KBM-7 (cell line): ENCODE data around the gene C1QTNF1.

Experiments used
- DNase-seq: peaks from one replicate; pipeline ENCODE4 v3.0.0-alpha.2; 2015
- in situ Hi-C: fragments of 300-500 bp; cut with MboI; formaldehyde crosslinking; loops from 2 replicates; pipeline ENCODE4 v1.14.3; 2020; ENCODE audit warnings: low sequenced_read_pairs, low pct_unique_long_range_greater_than_20kb, mixed read lengths

Gene C1QTNF1

GRCh38 chr17:79046916-79047280 lies 22.9 kb downstream of the C1QTNF1 start:
- DNase-seq: no peak
- in situ Hi-C loops: no loop called here

GRCh38 chr17:79047291-79047920 lies 23.4 kb downstream of the C1QTNF1 start:
- in situ Hi-C loops: no loop called here
- no peak for DNase-seq

GRCh38 chr17:79047923-79048825 lies 24.2 kb downstream of the C1QTNF1 start:
- in situ Hi-C loops: no loop called here
- no peak for DNase-seq

- DNase-seq: no peak
Measured at GRCh38 chr17:79048826-79049755, 25.1 kb downstream of the C1QTNF1 start.

GRCh38 chr17:79049821-79050220 lies 25.9 kb downstream of the C1QTNF1 start:
- in situ Hi-C loops: no loop called here
- no peak for DNase-seq

More at GRCh38 chr17:79048826-79049755, 25.1 kb downstream of the C1QTNF1 start:
- in situ Hi-C loops: no loop called here

DNA sequence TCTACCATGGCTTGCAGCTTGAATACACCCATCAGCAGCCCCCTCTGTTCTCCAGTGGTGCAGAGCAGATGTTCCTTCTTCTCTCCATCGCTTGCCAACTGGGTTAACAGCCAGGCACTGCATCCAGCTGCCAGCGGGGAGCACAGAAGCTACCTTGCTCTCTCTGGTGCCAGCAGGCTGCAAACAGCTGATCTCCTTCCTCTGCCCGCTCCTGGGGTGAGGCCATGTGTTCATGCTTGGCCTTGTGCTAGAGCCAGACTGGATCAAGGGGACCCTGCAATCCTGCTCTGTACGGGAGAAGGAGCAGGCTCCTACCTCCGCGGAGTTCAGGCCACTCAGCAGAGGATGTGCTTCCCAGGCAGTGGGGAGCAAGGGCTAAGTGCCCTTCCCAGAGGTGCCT lies 26.6 kb downstream of the C1QTNF1 start:
- in situ Hi-C loops: no loop called here
- no peak for DNase-seq

- in situ Hi-C loops: no loop called here
- no peak for DNase-seq
Measured at GRCh38 chr17:79051306-79051705, 27.3 kb downstream of the C1QTNF1 start.

- no peak for DNase-seq
Measured at GRCh38 chr17:79052131-79052530, 28.2 kb downstream of the C1QTNF1 start.

DNA sequence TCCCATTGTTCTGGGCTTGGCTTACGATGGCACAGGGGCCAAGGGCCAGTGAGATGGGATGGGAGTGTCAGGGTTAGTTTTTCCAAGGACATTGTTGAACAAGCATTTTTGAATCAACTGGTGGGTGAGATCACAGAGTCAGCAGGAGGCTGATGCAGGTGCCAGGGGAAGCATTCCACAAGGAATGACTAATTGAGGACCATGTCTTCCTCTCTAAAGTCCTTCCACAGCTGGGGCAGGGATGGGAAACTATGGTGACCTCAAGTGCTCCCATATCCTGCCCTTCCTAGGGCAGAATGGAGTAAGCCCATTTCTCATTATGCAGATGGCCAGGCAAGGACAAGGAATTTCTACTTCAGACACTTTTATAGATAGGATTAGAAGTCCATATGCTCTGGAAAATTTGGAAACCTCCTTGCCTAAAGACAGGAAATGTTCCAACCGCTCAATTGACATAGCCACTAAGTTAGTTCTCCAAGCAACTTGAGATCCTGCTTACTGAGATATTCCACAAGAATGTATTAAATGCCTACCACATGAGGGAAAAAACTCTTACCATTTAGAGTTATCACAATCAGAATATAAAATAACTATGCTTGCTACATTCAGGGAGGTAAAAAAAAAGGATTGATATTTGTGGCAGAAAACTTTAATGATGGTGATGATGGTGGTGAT lies 29.4 kb downstream of the C1QTNF1 start:
- no peak for DNase-seq
- in situ Hi-C loops: no loop called here

More at GRCh38 chr17:79052131-79052530, 28.2 kb downstream of the C1QTNF1 start:
- in situ Hi-C loops: no loop called here

DNA sequence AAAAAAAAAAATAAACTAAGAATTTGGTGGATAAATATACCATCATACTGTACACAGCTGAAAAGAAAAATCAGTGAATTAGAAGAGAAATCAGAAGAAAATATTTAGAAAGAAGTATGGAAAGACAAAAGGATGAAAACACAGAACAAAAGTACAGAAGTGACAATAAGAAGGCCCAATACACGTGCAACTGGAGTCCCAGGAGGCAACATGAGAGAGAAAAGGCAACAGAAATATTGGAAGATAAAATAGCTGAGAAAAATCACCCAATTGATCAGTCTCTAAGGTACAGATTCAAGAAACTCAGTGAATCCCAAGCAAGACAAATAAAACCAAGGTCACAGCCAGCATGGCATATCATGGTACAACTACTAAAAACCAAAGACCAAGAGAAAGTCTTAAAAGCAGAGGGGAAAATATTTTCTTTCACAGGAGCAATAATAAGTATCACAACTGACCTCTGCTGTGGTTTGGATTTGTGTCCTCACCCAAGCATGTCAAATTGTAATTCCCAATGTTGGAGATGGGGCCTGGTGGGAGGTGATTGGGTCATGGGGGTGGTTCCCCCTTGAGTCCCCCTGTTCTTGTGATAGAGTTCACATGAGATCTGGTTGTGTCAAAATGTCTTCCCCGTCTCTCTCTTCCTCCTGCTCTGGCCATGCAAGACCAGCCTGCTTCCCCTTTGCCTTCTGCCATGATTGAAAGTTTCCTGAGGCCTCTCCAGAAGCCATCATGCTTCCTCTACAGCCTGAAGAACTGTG lies 30.4 kb downstream of the C1QTNF1 start:
- in situ Hi-C loops: no loop called here
- no peak for DNase-seq

DNA sequence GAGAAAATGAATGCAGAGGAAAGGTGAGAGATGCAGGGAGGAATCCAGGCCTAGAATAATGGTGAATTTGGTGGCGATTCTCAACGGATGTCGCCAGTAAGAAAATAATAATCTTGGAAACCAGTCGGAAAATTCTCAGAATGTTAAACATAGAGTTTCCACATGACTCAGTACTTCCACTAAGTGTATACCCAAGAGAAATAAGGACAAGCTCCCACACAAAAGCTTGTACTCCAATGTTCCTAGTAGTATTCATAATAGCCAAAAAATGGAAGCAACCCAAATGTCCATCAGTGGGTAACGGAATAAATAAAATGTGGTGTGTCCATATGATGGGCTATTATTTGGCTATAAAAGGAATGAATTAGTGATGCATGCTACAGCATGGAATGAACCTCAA lies 31.2 kb downstream of the C1QTNF1 start:
- DNase-seq: no peak
- in situ Hi-C loops: no loop called here

DNA sequence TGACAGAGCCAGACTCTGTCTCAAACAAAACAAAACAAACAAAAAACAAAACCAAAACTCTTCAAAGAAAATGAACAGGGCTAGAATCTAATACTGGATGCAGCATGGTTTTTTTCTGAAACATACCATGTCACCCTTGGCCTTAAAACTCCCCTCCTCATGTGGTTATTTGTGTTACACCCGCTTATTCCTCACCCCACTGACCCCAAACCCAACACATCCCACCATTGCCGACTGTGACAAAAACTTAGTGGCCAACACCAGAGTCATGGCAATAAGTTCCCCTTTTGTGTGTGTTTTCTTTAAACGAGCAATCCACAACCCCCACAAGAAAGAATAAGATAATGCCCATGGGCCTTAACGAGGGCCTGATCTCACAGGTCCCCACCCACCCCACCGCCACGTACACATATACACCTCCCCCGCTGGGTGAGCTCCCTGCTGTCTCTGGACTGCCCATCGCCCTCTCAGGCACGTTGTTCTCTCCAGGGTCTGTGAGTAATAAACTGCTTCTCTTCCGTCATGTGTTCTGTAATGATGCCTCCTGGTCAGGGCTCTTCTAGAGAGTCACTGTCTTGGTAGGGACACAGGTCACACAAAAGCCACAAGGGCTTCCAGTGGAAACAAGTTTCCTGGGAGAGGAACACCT lies 33.9 kb downstream of the C1QTNF1 start:
- in situ Hi-C loops: no loop called here

DNA sequence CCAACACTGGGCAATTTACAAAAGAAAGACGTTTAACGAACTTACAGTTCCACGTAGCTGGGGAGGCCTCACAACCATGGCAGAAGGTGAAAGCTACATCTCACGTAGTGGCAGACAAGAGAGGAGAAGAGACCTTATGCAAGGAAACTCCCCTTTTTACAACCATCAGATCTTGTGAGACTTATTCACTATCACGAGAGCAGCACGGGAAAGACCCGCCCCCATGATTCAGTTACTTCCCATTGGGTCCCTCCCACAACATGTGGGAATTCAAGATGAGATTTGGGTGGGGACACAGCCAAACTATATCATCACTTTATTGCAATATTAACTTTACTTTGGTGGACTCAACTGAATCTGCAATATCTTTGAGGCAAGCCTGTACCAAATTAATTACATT lies 38.7 kb downstream of the C1QTNF1 start:
- DNase-seq: no peak
- in situ Hi-C loops: no loop called here

More for the DNA sequence above, 33.9 kb downstream of the C1QTNF1 start:
- DNase-seq: peak; percentile 28

- in situ Hi-C loops: no loop called here
- DNase-seq: no peak
Measured at GRCh38 chr17:79064026-79064425, 40.1 kb downstream of the C1QTNF1 start.

DNA sequence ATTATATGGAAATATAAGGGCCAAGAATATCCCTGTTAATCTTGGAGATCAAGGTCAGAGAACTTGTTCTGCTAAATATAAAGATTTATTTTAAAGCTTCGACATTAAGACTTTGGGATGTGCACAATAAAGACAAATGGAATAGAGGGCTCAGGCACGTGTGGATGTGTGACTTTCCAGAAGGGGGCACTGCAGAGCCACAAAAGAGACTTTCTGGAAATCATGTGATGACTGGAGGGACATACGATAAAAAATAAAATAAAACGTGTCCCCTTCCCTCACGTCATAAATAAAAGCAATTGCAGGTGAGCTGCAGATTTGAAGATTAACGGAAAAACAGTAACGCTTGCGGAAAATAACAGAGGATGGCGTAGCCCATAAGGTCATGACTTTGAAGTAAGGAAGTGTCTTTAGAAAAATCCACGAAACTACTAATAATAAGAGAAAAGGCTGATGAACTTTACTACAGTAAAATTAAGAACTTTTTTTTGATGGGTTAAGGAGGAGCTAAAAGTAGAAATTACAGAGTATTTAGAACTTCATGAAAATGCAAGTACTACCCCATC lies 41.2 kb downstream of the C1QTNF1 start:
- DNase-seq: peak; percentile 54
- in situ Hi-C loops: no loop called here

GRCh38 chr17:79066963-79067362 lies 43.0 kb downstream of the C1QTNF1 start:
- no peak for DNase-seq
- in situ Hi-C loops: no loop called here

DNA sequence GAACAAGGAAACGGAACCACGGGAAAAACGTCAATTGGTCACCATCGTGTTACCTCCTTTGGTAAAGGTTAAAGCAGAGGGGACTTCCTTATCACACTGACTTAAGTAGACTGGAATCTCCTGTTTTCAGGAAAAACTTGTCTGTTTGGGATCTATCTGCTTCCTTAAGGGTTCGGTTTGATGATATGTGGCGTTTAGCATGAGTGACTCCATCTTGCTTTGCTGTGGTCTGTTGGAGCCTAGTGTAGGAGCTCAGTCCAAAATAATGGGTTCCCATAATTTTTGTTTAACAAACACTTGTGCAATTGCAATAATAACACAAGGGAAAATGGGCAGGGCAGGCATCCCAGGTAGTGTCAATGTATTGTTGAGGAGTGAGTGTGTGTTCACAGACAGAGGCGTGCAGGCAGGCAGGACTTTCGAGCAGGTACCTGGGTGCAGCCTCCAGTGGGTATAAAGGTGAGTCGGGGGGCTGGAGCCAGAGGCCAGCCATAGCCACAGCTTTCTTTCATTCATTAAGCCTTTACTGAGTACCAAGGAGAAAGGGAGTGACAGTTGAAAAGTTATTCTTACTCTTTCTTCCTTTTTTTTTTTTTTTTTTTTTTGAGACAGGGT lies 46.4 kb downstream of the C1QTNF1 start:
- in situ Hi-C loops: no loop called here

More for the DNA sequence above, 46.4 kb downstream of the C1QTNF1 start:
- DNase-seq: no peak
